ENCODE data around the gene OR4C5.
"Not testable (repeated sequence)": the region's sequence is repeated elsewhere in the genome, so short reads cannot be mapped to it uniquely, and the experiment has no call there.

Gene OR4C5

GRCh38 chr11:48366365-48366764 lies at the start of gene OR4C5:
Gene OR4C5, minus strand, starts transcription at chr11:48366465. Its CDS starts 0 bp downstream, at chr11:48366465.
- intact Hi-C loops (cut with DNase I), result no loop called here
- DNase-seq, result no peak

- no peak for DNase-seq
- intact Hi-C loops (cut with DNase I), result no loop called here
These were observed 18.4 kb upstream of the OR4C5 start for GRCh38 chr11:48384670-48385069.

GRCh38 chr11:48384151-48384550 lies 17.9 kb upstream of the OR4C5 start:
- DNase-seq; intact Hi-C loops (cut with DNase I): not testable (repeated sequence)

GRCh38 chr11:48361289-48361688 lies 5.0 kb downstream of the OR4C5 start:
- intact Hi-C loops (cut with DNase I); DNase-seq: not testable (repeated sequence)

GRCh38 chr11:48354677-48355076 lies 11.6 kb downstream of the OR4C5 start:
- no peak for DNase-seq
- intact Hi-C loops (cut with DNase I), result no loop called here

- DNase-seq, result no peak
- intact Hi-C loops (cut with DNase I), result no loop called here
These were observed 12.3 kb downstream of the OR4C5 start for GRCh38 chr11:48354013-48354412.

- intact Hi-C loops (cut with DNase I); DNase-seq: not testable (repeated sequence)
These were observed 20.0 kb downstream of the OR4C5 start for GRCh38 chr11:48346286-48346685.

GRCh38 chr11:48342505-48342904 lies 23.8 kb downstream of the OR4C5 start:
- DNase-seq; intact Hi-C loops (cut with DNase I): not testable (repeated sequence)

GRCh38 chr11:48341466-48341865 lies 24.8 kb downstream of the OR4C5 start:
- no peak for DNase-seq
- intact Hi-C loops (cut with DNase I), result no loop called here

- DNase-seq; intact Hi-C loops (cut with DNase I): not testable (repeated sequence)
These were observed 41.6 kb downstream of the OR4C5 start, which contains the start of gene OR4C3 for GRCh38 chr11:48324620-48325019. Gene OR4C3, plus strand, starts transcription at chr11:48324920. Its CDS starts 102 bp downstream, at chr11:48325022.

GRCh38 chr11:48319813-48320212 lies 46.5 kb downstream of the OR4C5 start:
- DNase-seq; intact Hi-C loops (cut with DNase I): not testable (repeated sequence)

Measured in head of caudate nucleus (tissue), 42 donors.